22Rv1 (cell line): Measurements from ENCODE around the gene GPS2.

ENCODE experiments used
- H3K27ac ChIP-seq: fragments of 450-650 bp; 2 replicates; pipeline ENCODE4 v1.5.1; 2017
- CTCF ChIP-seq: fragments of 450-650 bp; IDR thresholded peaks from 2 replicates; pipeline ENCODE4 v1.5.1; 2017; ENCODE audit warnings: mild to moderate bottlenecking
- ZFX ChIP-seq: fragments of 450-650 bp; IDR thresholded peaks from 2 replicates; pipeline ENCODE4 v1.6.1; 2017; ENCODE audit warnings: antibody characterized with exemption, borderline replicate concordance

GPS2 gene

GRCh38 chr17:7289256-7290032 is 25.7 kb downstream of the GPS2 start:
- TF ChIP-seq ZFX (no peak), CTCF (no peak)
- H3K27ac ChIP-seq = no peak overlapping the region

GRCh38 chr17:7285679-7286078 is 29.5 kb downstream of the GPS2 start:
- TF ChIP-seq ZFX (no peak), CTCF (no peak)
- no peak overlapping the region for H3K27ac ChIP-seq

- H3K27ac ChIP-seq = no peak overlapping the region
- TF ChIP-seq CTCF = no peak
- no peak for TF ChIP-seq ZFX
Observed at GRCh38 chr17:7284911-7285310, 30.2 kb downstream of the GPS2 start.

GRCh38 chr17:7283471-7284216 is 31.5 kb downstream of the GPS2 start:
- no peak for TF ChIP-seq ZFX
- TF ChIP-seq CTCF = no peak
- no peak overlapping the region for H3K27ac ChIP-seq

- H3K27ac ChIP-seq = no peak overlapping the region
- TF ChIP-seq CTCF = no peak
- no peak for TF ChIP-seq ZFX
Observed at GRCh38 chr17:7282752-7283321, 32.3 kb downstream of the GPS2 start.

GRCh38 chr17:7281953-7282751 is 33.0 kb downstream of the GPS2 start:
- TF ChIP-seq ZFX = no peak
- no peak for TF ChIP-seq CTCF

More at GRCh38 chr17:7281953-7282751, 33.0 kb downstream of the GPS2 start:
- no peak overlapping the region for H3K27ac ChIP-seq
